Measurements from ENCODE around the gene EPHB6. TPM values are rescaled to one million over a fixed set of nuclear protein-coding genes. Genes with fewer than 3 reads are reported as not detected.

EPHB6 gene
- total RNA-seq, 2 experiments from 2014 or later = 50.7 to 55.8 TPM

DNA sequence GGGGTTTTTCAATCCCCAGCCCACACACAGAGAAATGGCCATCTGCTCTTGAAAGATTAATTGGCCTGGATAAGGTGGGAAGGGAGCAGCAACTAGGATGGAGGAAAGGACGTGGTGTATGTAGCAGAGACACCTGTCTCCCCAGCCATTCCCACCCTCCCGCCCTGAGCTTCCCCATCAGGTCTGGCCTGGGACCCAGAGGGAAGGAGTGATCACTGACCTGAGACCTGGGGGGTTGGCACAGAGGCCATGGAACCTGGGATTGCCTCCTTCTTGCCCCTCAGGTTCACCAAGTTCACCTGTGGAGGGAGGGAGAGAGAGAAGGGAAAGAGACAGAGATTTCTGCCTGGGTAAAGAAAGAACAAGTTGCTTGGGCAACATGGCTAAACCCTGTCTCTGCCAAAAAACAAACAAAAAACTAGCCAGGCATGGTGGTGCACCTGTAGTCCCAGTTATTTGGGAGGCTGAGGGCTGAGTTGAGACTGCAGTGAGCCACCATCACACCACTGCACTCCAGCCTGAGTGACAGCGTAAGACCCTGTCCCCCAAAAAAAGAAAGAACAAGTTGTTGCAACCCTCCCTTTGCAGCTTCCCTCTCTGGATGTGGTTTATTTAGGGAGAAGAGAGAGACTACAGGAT is 42.0 kb downstream of the EPHB6 start:
- ChIA-PET POLR2A (no interaction called here), CTCF (no interaction called here)
- intact Hi-C loops (cut with DNase I, micrococcal nuclease) = no loop called here
- DNase-seq = no peak
- Histone ChIP-seq H3K27ac (ENCODE audit: low read depth in 1 of 2, low read length in 2 of 2) (no peak overlapping the region), H3K36me3 (ENCODE audit: insufficient read depth, low read length) (no peaks in the 10 kb centered on the region), H3K4me1 (ENCODE audit: insufficient read depth, low read length) (no peaks in the 10 kb centered on the region), H3K9me3 (ENCODE audit: control insufficient read depth in 1 of 2, insufficient read depth in 1 of 2, low read length in 2 of 2) (no peaks in the 10 kb centered on the region), H3K4me3 (ENCODE audit: low read length) (no peak overlapping the region), H3K27me3 (ENCODE audit: control insufficient read depth in 1 of 2, insufficient read depth in 2 of 2, low read length in 2 of 2) (no peaks in the 10 kb centered on the region)
- Mint-ChIP-seq H3K9me3 (no peaks in the 10 kb centered on the region), H3K4me3 (no peak overlapping the region), H3K27me3 (peaks cover 5% of the 10 kb centered on the region), H3K36me3 (ENCODE audit: low read depth) (no peaks in the 10 kb centered on the region), H3K27ac (no peak overlapping the region), H3K4me1 (ENCODE audit: low read depth) (no peaks in the 10 kb centered on the region)
- TF ChIP-seq, protein P1, sequence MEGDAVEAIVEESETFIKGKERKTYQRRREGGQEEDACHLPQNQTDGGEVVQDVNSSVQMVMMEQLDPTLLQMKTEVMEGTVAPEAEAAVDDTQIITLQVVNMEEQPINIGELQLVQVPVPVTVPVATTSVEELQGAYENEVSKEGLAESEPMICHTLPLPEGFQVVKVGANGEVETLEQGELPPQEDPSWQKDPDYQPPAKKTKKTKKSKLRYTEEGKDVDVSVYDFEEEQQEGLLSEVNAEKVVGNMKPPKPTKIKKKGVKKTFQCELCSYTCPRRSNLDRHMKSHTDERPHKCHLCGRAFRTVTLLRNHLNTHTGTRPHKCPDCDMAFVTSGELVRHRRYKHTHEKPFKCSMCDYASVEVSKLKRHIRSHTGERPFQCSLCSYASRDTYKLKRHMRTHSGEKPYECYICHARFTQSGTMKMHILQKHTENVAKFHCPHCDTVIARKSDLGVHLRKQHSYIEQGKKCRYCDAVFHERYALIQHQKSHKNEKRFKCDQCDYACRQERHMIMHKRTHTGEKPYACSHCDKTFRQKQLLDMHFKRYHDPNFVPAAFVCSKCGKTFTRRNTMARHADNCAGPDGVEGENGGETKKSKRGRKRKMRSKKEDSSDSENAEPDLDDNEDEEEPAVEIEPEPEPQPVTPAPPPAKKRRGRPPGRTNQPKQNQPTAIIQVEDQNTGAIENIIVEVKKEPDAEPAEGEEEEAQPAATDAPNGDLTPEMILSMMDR (IDR thresholded peaks at IDR 0.05) = no peak
- no peak for ATAC-seq (ENCODE audit: poor library complexity)

DNA sequence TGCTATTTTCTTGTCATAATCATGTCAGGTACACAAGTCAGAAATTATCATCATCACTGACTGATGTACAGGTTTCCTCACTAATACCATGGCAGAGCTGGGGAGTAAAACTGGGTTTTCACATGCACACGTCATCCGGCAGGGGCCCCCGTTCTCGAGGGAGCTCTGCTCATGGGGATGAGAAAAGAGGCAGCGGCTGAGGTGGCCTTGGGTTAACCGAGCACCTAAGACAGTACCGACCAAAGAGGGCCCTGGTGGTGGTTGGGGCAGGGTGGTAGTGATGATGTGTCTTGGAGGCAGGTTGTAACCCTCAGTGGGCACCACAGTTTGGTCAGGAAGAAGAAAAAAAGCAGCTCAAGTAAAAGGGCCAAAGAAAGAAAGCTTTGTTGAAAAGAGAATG is 42.8 kb downstream of the EPHB6 start:
- peaks cover 5% of the 10 kb centered on the region for H3K27me3 Mint-ChIP-seq
- TF ChIP-seq, protein P1 (IDR thresholded peaks at IDR 0.05) = no peak

DNA sequence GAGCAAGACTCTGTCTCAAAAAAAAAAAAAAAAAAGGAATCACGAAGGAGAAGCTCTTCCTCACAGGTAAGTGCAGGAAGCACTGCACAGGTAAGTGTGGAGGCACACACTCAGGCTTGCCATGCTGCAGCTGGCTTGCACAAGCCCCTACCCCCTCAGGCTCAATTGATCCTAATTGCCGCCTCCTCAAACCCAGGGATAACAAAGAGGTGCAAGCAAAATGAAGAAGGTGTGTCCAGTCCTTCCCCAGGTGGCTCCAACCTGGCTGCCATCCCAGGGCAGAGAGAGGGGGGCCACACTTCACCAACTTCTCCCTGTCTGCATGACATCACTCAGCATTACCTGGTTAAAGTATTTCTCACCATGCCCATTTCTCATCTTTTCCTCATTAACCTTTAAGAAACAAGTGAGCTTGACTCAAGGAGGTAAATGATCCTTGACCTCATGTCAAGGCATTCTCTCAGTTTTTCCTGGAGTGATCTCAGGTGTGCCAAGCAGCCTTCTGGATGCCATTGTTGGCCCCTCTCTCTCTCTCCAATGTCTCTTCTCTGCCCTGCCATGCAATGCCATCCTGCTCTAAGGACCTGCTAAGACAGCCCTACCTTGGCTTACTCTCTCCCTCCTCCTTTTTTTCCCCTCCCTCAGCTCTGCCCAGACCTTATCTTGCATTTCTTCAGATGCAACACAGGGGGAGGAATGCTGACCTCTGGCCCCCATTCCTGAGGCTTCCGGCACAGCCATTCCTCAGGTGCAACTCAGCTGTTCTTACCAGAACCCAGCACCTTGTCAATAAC is 43.7 kb downstream of the EPHB6 start:
- Histone ChIP-seq H3K9me3 (ENCODE audit: control insufficient read depth in 1 of 2, insufficient read depth in 1 of 2, low read length in 2 of 2) (no peaks in the 10 kb centered on the region), H3K27ac (ENCODE audit: low read depth in 1 of 2, low read length in 2 of 2) (no peak overlapping the region), H3K36me3 (ENCODE audit: insufficient read depth, low read length) (no peaks in the 10 kb centered on the region), H3K27me3 (ENCODE audit: control insufficient read depth in 1 of 2, insufficient read depth in 2 of 2, low read length in 2 of 2) (no peaks in the 10 kb centered on the region), H3K4me3 (ENCODE audit: low read length) (no peak overlapping the region), H3K4me1 (ENCODE audit: insufficient read depth, low read length) (no peaks in the 10 kb centered on the region)
- no peak overlapping the region for H3K4me3 Mint-ChIP-seq
- intact Hi-C loops (cut with DNase I, micrococcal nuclease) = no loop called here
- H3K36me3 Mint-ChIP-seq (ENCODE audit: low read depth) = no peaks in the 10 kb centered on the region
- DNase-seq (no peak), ATAC-seq (ENCODE audit: poor library complexity) (no peak)
- no peaks in the 10 kb centered on the region for H3K4me1 Mint-ChIP-seq (ENCODE audit: low read depth)
- CTCF ChIA-PET = no interaction called here
- TF ChIP-seq, protein P1 (IDR thresholded peaks at IDR 0.05) = no peak
- no peak overlapping the region for H3K27ac Mint-ChIP-seq
- peaks cover 5% of the 10 kb centered on the region for H3K27me3 Mint-ChIP-seq
- no peaks in the 10 kb centered on the region for H3K9me3 Mint-ChIP-seq
- POLR2A ChIA-PET = interaction anchor here (0.7 kb wide), 1 partner anchor 17 kb away, joined by 3 read pairs; no protein-coding TSS in a partner anchor

More for the DNA sequence above, 42.8 kb downstream of the EPHB6 start:
- POLR2A ChIA-PET = interaction anchor here (0.7 kb wide), 1 partner anchor 18 kb away, joined by 3 read pairs; no protein-coding TSS in a partner anchor
- H3K4me1 Mint-ChIP-seq (ENCODE audit: low read depth) = no peaks in the 10 kb centered on the region
- no peak overlapping the region for H3K4me3 Mint-ChIP-seq
- no peak overlapping the region for H3K27ac Mint-ChIP-seq
- no peaks in the 10 kb centered on the region for H3K9me3 ChIP-seq (ENCODE audit: control insufficient read depth in 1 of 2, insufficient read depth in 1 of 2, low read length in 2 of 2)
- H3K27me3 ChIP-seq (ENCODE audit: control insufficient read depth in 1 of 2, insufficient read depth in 2 of 2, low read length in 2 of 2) = no peaks in the 10 kb centered on the region
- DNase-seq (no peak), ATAC-seq (ENCODE audit: poor library complexity) (no peak)
- CTCF ChIA-PET = no interaction called here
- intact Hi-C loops (cut with DNase I, micrococcal nuclease) = no loop called here
- H3K27ac ChIP-seq (ENCODE audit: low read depth in 1 of 2, low read length in 2 of 2) = no peak overlapping the region
- no peaks in the 10 kb centered on the region for H3K4me1 ChIP-seq (ENCODE audit: insufficient read depth, low read length)
- H3K36me3 ChIP-seq (ENCODE audit: insufficient read depth, low read length) = no peaks in the 10 kb centered on the region
- H3K4me3 ChIP-seq (ENCODE audit: low read length) = no peak overlapping the region
- H3K36me3 Mint-ChIP-seq (ENCODE audit: low read depth) = no peaks in the 10 kb centered on the region
- H3K9me3 Mint-ChIP-seq = no peaks in the 10 kb centered on the region

Measured in CD4-positive, alpha-beta T cell (primary cell).